T-cell (primary cell): ENCODE measurements around the gene TXNRD3. TPM values are rescaled to one million over a fixed set of nuclear protein-coding genes. Genes with fewer than 3 reads are reported as not detected.
A peak's percentile ranks its signal among the peaks of the same experiment; 100 is the strongest.

Experiments
- ATAC-seq, 4 experiments: fragments of 200-7000 bp in 3 of 4; fragments of 150-1000 bp in 1 of 4; cut with Tn5 transposase; replicated peaks in 1 of 4; 1 replicate in 3 of 4; 2 replicates in 1 of 4; pipeline ENCODE4 v1.10.0; 2021; ENCODE audit warnings: moderate library complexity in 3 of 4, mild to moderate bottlenecking in 2 of 4, moderate number of reproducible peaks in 1 of 4
- CTCF ChIA-PET, 2 donors: fragments of 300-600 bp; sonication (Branson Sonifier 250); formaldehyde crosslinking; loops; one replicate each; lab custom pipeline; 2022; ENCODE audit warnings: antibody characterized with exemption in 2 of 2; lab: Charles Lee
- POLR2A ChIA-PET, 2 donors: fragments of 300-600 bp; sonication (Branson Sonifier 250); formaldehyde crosslinking; loops; one replicate each; lab custom pipeline; 2022; ENCODE audit warnings: antibody characterized with exemption in 2 of 2; lab: Charles Lee
- DNase-seq, 35 experiments: peaks; one replicate each; pipeline versions ENCODE4 v3.0.0 to v3.0.0-alpha.2; 2013 to 2023
- H3K27ac ChIP-seq: one replicate; pipeline ENCODE4 v1.5.1; 2013; ENCODE audit warnings: low read length
- H3K27me3 ChIP-seq, 2 experiments: replicated peaks in 1 of 2; 1 replicate in 1 of 2; 2 replicates in 1 of 2; pipeline versions ENCODE4 v1.6.1 to v1.7.0; 2013; ENCODE audit warnings: low read length in 1 of 2, mixed read lengths in 1 of 2; ENCODE audit not compliant: control insufficient read depth in 2 of 2, insufficient read depth in 2 of 2; ENCODE audit errors: extremely low read depth in 1 of 2
- H3K36me3 ChIP-seq, 2 donors: 1 replicate in 1 of 2; 2 replicates in 1 of 2; pipeline versions ENCODE4 v1.6.1 to v1.7.0; 2013; ENCODE audit warnings: low read length in 1 of 2; ENCODE audit not compliant: control insufficient read depth in 2 of 2, insufficient read depth in 1 of 2; ENCODE audit errors: extremely low read depth in 1 of 2
- H3K4me1 ChIP-seq, 2 experiments: 1 replicate in 1 of 2; 2 replicates in 1 of 2; pipeline versions ENCODE4 v1.6.1 to v1.7.0; 2013; ENCODE audit warnings: low read length in 2 of 2, mixed read lengths in 1 of 2; ENCODE audit not compliant: insufficient read depth in 2 of 2, control insufficient read depth in 1 of 2; ENCODE audit errors: extremely low read depth in 1 of 2
- H3K4me3 ChIP-seq, 2 donors: 1 replicate in 1 of 2; 2 replicates in 1 of 2; pipeline versions ENCODE4 v1.5.1 to v1.7.0; 2013; ENCODE audit warnings: mild to moderate bottlenecking in 2 of 2, low read length in 1 of 2, moderate library complexity in 1 of 2; ENCODE audit not compliant: control insufficient read depth in 1 of 2; ENCODE audit errors: extremely low read depth in 1 of 2
- H3K9me3 ChIP-seq: 2 replicates; pipeline ENCODE4 v1.7.0; 2013
- H3K27ac Mint-ChIP-seq, 2 donors: one replicate each; pipeline ENCODE4 v1.8.0; 2020 to 2021; ENCODE audit warnings: mild to moderate bottlenecking in 2 of 2, mixed read lengths in 2 of 2
- H3K27me3 Mint-ChIP-seq, 2 donors: one replicate each; pipeline ENCODE4 v1.8.0; 2021 to 2022; ENCODE audit warnings: mixed read lengths in 2 of 2
- H3K36me3 Mint-ChIP-seq: one replicate; pipeline ENCODE4 v1.8.0; 2021; ENCODE audit warnings: mixed read lengths
- H3K4me1 Mint-ChIP-seq, 3 donors: one replicate each; pipeline ENCODE4 v1.8.0; 2020 to 2022; ENCODE audit warnings: mixed read lengths in 3 of 3, mild to moderate bottlenecking in 1 of 3
- H3K4me3 Mint-ChIP-seq, 3 donors: one replicate each; pipeline ENCODE4 v1.8.0; 2020 to 2022; ENCODE audit warnings: mild to moderate bottlenecking in 3 of 3, mixed read lengths in 3 of 3, moderate library complexity in 3 of 3
- H3K9me3 Mint-ChIP-seq, 3 donors: one replicate each; pipeline ENCODE4 v1.8.0; 2020 to 2022; ENCODE audit warnings: mixed read lengths in 3 of 3
- WGBS: methylation state at CpG from one replicate; pipeline ENCODE4 v1.1.5; 2013; ENCODE audit warnings: missing lambda C conversion rate; ENCODE audit not compliant: insufficient coverage; 5-methylcytosine and 5-hydroxymethylcytosine counted together
- total RNA-seq, 35 experiments: library from RNA in 6 of 35; stranded (reverse) in 6 of 35; fragments of 120-200 nt in 1 of 35; gene quantifications; one replicate each; pipeline versions ENCODE4 v1.2.1 to v1.2.4 and lab custom pipeline; 2013 to 2026

TXNRD3 gene
- total RNA-seq, 5 donors from 2014 or later (not counting 1 experiment from before 2014, with no cell fraction given), result 2.0 to 4.8 (median 4.0) TPM

GRCh38 chr3:126677862-126678503, 23.1 kb upstream of the TXNRD3 start:
- no peak overlapping the region for H3K4me3 ChIP-seq
- H3K27ac ChIP-seq, result no peak overlapping the region
- no peak for DNase-seq
- H3K9me3 Mint-ChIP-seq, result peaks cover 0 to 6% (median 0%) of the 10 kb centered on the region in 3 donors
- H3K27me3 ChIP-seq, result peaks cover 0 to 20% of the 10 kb centered on the region in 2 experiments
- no peaks in the 10 kb centered on the region for H3K36me3 ChIP-seq
- ATAC-seq, result no peak
- ChIA-PET CTCF (interaction anchor here (1.5 to 1.6 kb wide), 2 partner anchors 14 to 870 kb away, joined by 3 to 5 read pairs; no protein-coding TSS in a partner anchor), POLR2A (no interaction called here)
- H3K27me3 Mint-ChIP-seq, result peaks cover 8 to 25% of the 10 kb centered on the region in 2 donors
- peaks cover 5 to 7% (median 5%) of the 10 kb centered on the region in 3 donors for H3K4me1 Mint-ChIP-seq
- no peaks in the 10 kb centered on the region for H3K9me3 ChIP-seq
- H3K4me1 ChIP-seq, result peaks cover 0 to 11% of the 10 kb centered on the region in 2 experiments
- 87% methylated on average over 6 of the region's 13 CpGs for WGBS
- H3K27ac Mint-ChIP-seq, result no peak overlapping the region
- H3K36me3 Mint-ChIP-seq, result no peaks in the 10 kb centered on the region
- H3K4me3 Mint-ChIP-seq, result peak overlapping the region in 1 of 3 donors; percentile 77

GRCh38 chr3:126676919-126677705, 22.2 kb upstream of the TXNRD3 start:
- Histone ChIP-seq H3K4me3 (no peak overlapping the region), H3K36me3 (no peaks in the 10 kb centered on the region), H3K27ac (no peak overlapping the region), H3K27me3 (peaks cover 0 to 20% of the 10 kb centered on the region in 2 experiments), H3K4me1 (peaks cover 0 to 11% of the 10 kb centered on the region in 2 experiments), H3K9me3 (no peaks in the 10 kb centered on the region)
- ATAC-seq (no peak), DNase-seq (no peak)
- ChIA-PET CTCF (interaction anchor here in 1 of 2 donors (0.6 to 1.5 kb wide), 2 partner anchors 15 to 861 kb away, joined by 3 to 5 read pairs; no protein-coding TSS in a partner anchor), POLR2A (no interaction called here)
- Mint-ChIP-seq H3K27ac (no peak overlapping the region), H3K36me3 (no peaks in the 10 kb centered on the region), H3K27me3 (peaks cover 8 to 25% of the 10 kb centered on the region in 2 donors), H3K4me1 (peaks cover 5 to 7% (median 5%) of the 10 kb centered on the region in 3 donors), H3K9me3 (peaks cover 0 to 6% (median 0%) of the 10 kb centered on the region in 3 donors), H3K4me3 (no peak overlapping the region)
- 77% methylated on average over 6 of the region's 7 CpGs for WGBS

GRCh38 chr3:126672741-126673140, 17.8 kb upstream of the TXNRD3 start:
- H3K36me3 ChIP-seq, result no peaks in the 10 kb centered on the region
- no peaks in the 10 kb centered on the region for H3K4me1 ChIP-seq
- no peak overlapping the region for H3K4me3 ChIP-seq
- Mint-ChIP-seq H3K36me3 (no peaks in the 10 kb centered on the region), H3K27ac (no peak overlapping the region), H3K4me3 (no peak overlapping the region), H3K4me1 (no peaks in the 10 kb centered on the region), H3K9me3 (peaks cover 0 to 13% (median 10%) of the 10 kb centered on the region in 3 donors), H3K27me3 (peaks cover 4 to 12% of the 10 kb centered on the region in 2 donors)
- CTCF ChIA-PET, result no interaction called here
- no peaks in the 10 kb centered on the region for H3K9me3 ChIP-seq
- no peak for ATAC-seq
- DNase-seq, result no peak
- H3K27ac ChIP-seq, result no peak overlapping the region
- peaks cover 0 to 10% of the 10 kb centered on the region in 2 experiments for H3K27me3 ChIP-seq
- 94% methylated on average over 6 of the region's 6 CpGs for WGBS
- POLR2A ChIA-PET, result no interaction called here

- Histone ChIP-seq H3K27me3 (peaks cover 0 to 13% of the 10 kb centered on the region in 2 experiments), H3K9me3 (no peaks in the 10 kb centered on the region), H3K4me1 (no peaks in the 10 kb centered on the region), H3K36me3 (no peaks in the 10 kb centered on the region), H3K27ac (no peak overlapping the region), H3K4me3 (no peak overlapping the region)
- Mint-ChIP-seq H3K36me3 (no peaks in the 10 kb centered on the region), H3K4me3 (no peak overlapping the region), H3K9me3 (peaks cover 0 to 13% (median 10%) of the 10 kb centered on the region in 3 donors), H3K4me1 (no peaks in the 10 kb centered on the region), H3K27me3 (peaks cover 4 to 8% of the 10 kb centered on the region in 2 donors), H3K27ac (no peak overlapping the region)
- DNase-seq (no peak), ATAC-seq (no peak)
- ChIA-PET CTCF (no interaction called here), POLR2A (no interaction called here)
- WGBS, result 86% methylated on average over 7 of the region's 7 CpGs
These were observed 17.4 kb upstream of the TXNRD3 start for GRCh38 chr3:126672340-126672739.

- POLR2A ChIA-PET, result no interaction called here
- no CpG with 5 or more reads among the region's 1 CpG for WGBS
- Histone ChIP-seq H3K9me3 (no peaks in the 10 kb centered on the region), H3K4me3 (no peak overlapping the region), H3K27me3 (peaks cover 0 to 14% of the 10 kb centered on the region in 2 experiments), H3K4me1 (no peaks in the 10 kb centered on the region), H3K36me3 (no peaks in the 10 kb centered on the region), H3K27ac (no peak overlapping the region)
- Mint-ChIP-seq H3K27me3 (peaks cover 0 to 2% of the 10 kb centered on the region in 2 donors), H3K36me3 (no peaks in the 10 kb centered on the region), H3K4me1 (no peaks in the 10 kb centered on the region), H3K4me3 (no peak overlapping the region), H3K27ac (no peak overlapping the region), H3K9me3 (peaks cover 0 to 13% (median 10%) of the 10 kb centered on the region in 3 donors)
- peak in 3 of 4 experiments; percentile 42 to 82 (median 48) for ATAC-seq
- CTCF ChIA-PET, result interaction anchor here in 1 of 2 donors (0.6 kb wide), 1 partner anchor 263 kb away, joined by 3 read pairs; no protein-coding TSS in a partner anchor
- DNase-seq, result peak in 1 of 35 experiments; percentile 14
These were observed 16.6 kb upstream of the TXNRD3 start for GRCh38 chr3:126671521-126671920.
